HG02610 (cell line): ENCODE results near the gene NEURL1B.
"Not testable (repeated sequence)": the region's sequence is repeated elsewhere in the genome, so short reads cannot be mapped to it uniquely, and the experiment has no call there.

Experiments
- ATAC-seq: cut with Tn5 transposase; IDR thresholded peaks from one replicate; pipeline ENCODE4 v1.9.1; 2021; ENCODE audit warnings: mild to moderate bottlenecking, moderate library complexity; ENCODE audit not compliant: unreplicated experiment

The NEURL1B gene

GRCh38 chr5:172648013-172648381 lies 6.9 kb downstream of the NEURL1B start:
- ATAC-seq = no peak

- ATAC-seq = no peak
These were observed 7.7 kb downstream of the NEURL1B start for GRCh38 chr5:172648755-172649154.

GRCh38 chr5:172656496-172656895 lies 15.4 kb downstream of the NEURL1B start:
- not testable (repeated sequence) for ATAC-seq

GRCh38 chr5:172657524-172658233 lies 16.6 kb downstream of the NEURL1B start:
- not testable (repeated sequence) for ATAC-seq

GRCh38 chr5:172658391-172658790 lies 17.3 kb downstream of the NEURL1B start:
- no peak for ATAC-seq

GRCh38 chr5:172658961-172659501 lies 18.0 kb downstream of the NEURL1B start:
- ATAC-seq = no peak

GRCh38 chr5:172659570-172659908 lies 18.5 kb downstream of the NEURL1B start:
- ATAC-seq = no peak

- no peak for ATAC-seq
These were observed 19.0 kb downstream of the NEURL1B start for GRCh38 chr5:172659909-172660628.

- ATAC-seq = no peak
These were observed 19.9 kb downstream of the NEURL1B start for GRCh38 chr5:172660974-172661373.

- no peak for ATAC-seq
These were observed 20.5 kb downstream of the NEURL1B start for GRCh38 chr5:172661526-172661925.

- ATAC-seq = no peak
These were observed 21.5 kb downstream of the NEURL1B start for GRCh38 chr5:172662596-172662995.

- ATAC-seq = no peak
These were observed 23.0 kb downstream of the NEURL1B start for GRCh38 chr5:172664018-172664417.

- no peak for ATAC-seq
These were observed 23.8 kb downstream of the NEURL1B start for GRCh38 chr5:172664681-172665541.

- ATAC-seq = no peak
These were observed 25.2 kb downstream of the NEURL1B start for GRCh38 chr5:172666251-172666650.

- ATAC-seq = no peak
These were observed 26.9 kb downstream of the NEURL1B start for GRCh38 chr5:172667786-172668593.

GRCh38 chr5:172668594-172669071 lies 27.6 kb downstream of the NEURL1B start:
- no peak for ATAC-seq

GRCh38 chr5:172669386-172670004 lies 28.4 kb downstream of the NEURL1B start:
- no peak for ATAC-seq

- no peak for ATAC-seq
These were observed 28.9 kb downstream of the NEURL1B start for GRCh38 chr5:172670005-172670402.

GRCh38 chr5:172670444-172670843 lies 29.4 kb downstream of the NEURL1B start:
- no peak for ATAC-seq

- no peak for ATAC-seq
These were observed 30.0 kb downstream of the NEURL1B start for GRCh38 chr5:172671091-172671490.
